GM12878 (cell line): ENCODE results near the gene SRGAP1. TPM values are rescaled to one million over a fixed set of nuclear protein-coding genes. Genes with fewer than 3 reads are reported as not detected.

Experiments used
- ATAC-seq: fragments of 200-7000 bp; cut with Tn5 transposase; 3 replicates; pipeline ENCODE4 v1.9.1; 2020; ENCODE audit warnings: mild to moderate bottlenecking, moderate library complexity
- BruUV-seq: library from RNA; stranded (reverse); fragments of 400-500 nt; replicated peaks from 2 replicates; lab custom pipeline; 2021; lab: Mats Ljungman, UMichigan
- CTCF ChIA-PET: fragments of 300-600 bp; sonication (Branson Sonifier 250); formaldehyde crosslinking; extraction: SDS; loops from one replicate; lab custom pipeline; 2021; ENCODE audit warnings: inconsistent platforms; lab: Yijun Ruan, JAX
- POLR2A ChIA-PET: fragments of 350-600 bp; formaldehyde crosslinking; extraction: SDS; loops from one replicate; lab custom pipeline; 2021; ENCODE audit warnings: inconsistent platforms; lab: Charles Lee
- RAD21 ChIA-PET: fragments of 300-600 bp; sonication (Branson Sonifier 250); formaldehyde crosslinking; loops from one replicate; lab custom pipeline; 2023; ENCODE audit warnings: antibody characterized with exemption; ENCODE audit not compliant: unreplicated experiment; lab: Charles Lee
- SMC1A ChIA-PET: fragments of 300-600 bp; sonication (Branson Sonifier 250); formaldehyde crosslinking; loops from one replicate; lab custom pipeline; 2023; ENCODE audit not compliant: unreplicated experiment, uncharacterized antibody; lab: Charles Lee
- DNase-seq: peaks from one replicate; pipeline ENCODE4 v3.0.0-alpha.2; 2011; ENCODE audit warnings: low read depth, low spot score
- FAIRE-seq: peaks from 3 replicates; lab custom pipeline; 2011; peaks lifted over from hg19 to GRCh38; lab: Jason Lieb, UNC
- H2AFZ ChIP-seq: 2 replicates; pipeline ENCODE4 v1.6.0; 2011; ENCODE audit warnings: low read depth, low read length, control low read depth; ENCODE audit not compliant: control insufficient read depth
- H3K27ac ChIP-seq: 2 replicates; pipeline ENCODE4 v1.5.1; 2011; ENCODE audit warnings: control low read depth; ENCODE audit not compliant: control insufficient read depth, insufficient read depth
- H3K27me3 ChIP-seq, 2 experiments: replicated peaks in 1 of 2; 2 replicates each; pipeline versions ENCODE4 v1.6.0 to v1.6.1; 2011; ENCODE audit warnings: low read length in 1 of 2; ENCODE audit not compliant: control insufficient read depth in 2 of 2, insufficient read depth in 2 of 2
- H3K36me3 ChIP-seq, 2 experiments: 2 replicates each; pipeline ENCODE4 v1.5.1; 2011; ENCODE audit warnings: low read length in 1 of 2; ENCODE audit not compliant: control insufficient read depth in 2 of 2, insufficient read depth in 2 of 2
- H3K4me1 ChIP-seq: 2 replicates; pipeline ENCODE4 v1.6.1; 2011; ENCODE audit warnings: mild to moderate bottlenecking, low read length, moderate library complexity, mixed read lengths; ENCODE audit not compliant: control insufficient read depth, insufficient read depth
- H3K4me2 ChIP-seq: 2 replicates; pipeline ENCODE4 v1.6.0; 2011; ENCODE audit warnings: control low read depth; ENCODE audit not compliant: control insufficient read depth, insufficient read depth
- H3K4me3 ChIP-seq: fragments of 200-600 bp; sonication (generic); 2 replicates; pipeline ENCODE4 v1.5.1; 2016
- H3K79me2 ChIP-seq: 2 replicates; pipeline ENCODE4 v1.6.0; 2011; ENCODE audit warnings: low read length; ENCODE audit not compliant: control insufficient read depth, insufficient read depth
- H3K9ac ChIP-seq: 2 replicates; pipeline ENCODE4 v1.8.0; 2011; ENCODE audit warnings: low read length, control low read depth, mixed read lengths; ENCODE audit not compliant: control insufficient read depth, insufficient read depth
- H3K9me3 ChIP-seq: replicated peaks from 3 replicates; pipeline ENCODE4 v1.5.1; 2011; ENCODE audit warnings: mild to moderate bottlenecking, low read length; ENCODE audit not compliant: control insufficient read depth, insufficient read depth
- H4K20me1 ChIP-seq: 2 replicates; pipeline ENCODE4 v1.6.0; 2011; ENCODE audit not compliant: control insufficient read depth, insufficient read depth
- E2F4 ChIP-seq: IDR thresholded peaks from 2 replicates; pipeline ENCODE4 v1.6.1; 2012; ENCODE audit warnings: low read depth, low read length, improper control_type of control experiment
- HDAC2 ChIP-seq: fragments of 200-600 bp; sonication (generic); IDR thresholded peaks from 2 replicates; pipeline ENCODE4 v1.6.1; 2017
- JUND ChIP-seq: IDR thresholded peaks from 2 replicates; pipeline ENCODE4 v1.6.1; 2012; ENCODE audit warnings: low read depth, mild to moderate bottlenecking, low read length, improper control_type of control experiment, moderate library complexity
- MEF2A ChIP-seq: IDR thresholded peaks from 2 replicates; pipeline ENCODE4 v1.6.1; 2011; ENCODE audit warnings: low read depth, mild to moderate bottlenecking, low read length, moderate library complexity; ENCODE audit not compliant: insufficient read depth
- MEF2B ChIP-seq: fragments of 450-650 bp; IDR thresholded peaks from 2 replicates; pipeline ENCODE4 v1.6.1; 2018; ENCODE audit warnings: mild to moderate bottlenecking, moderate library complexity; ENCODE audit not compliant: partially characterized antibody, poor library complexity, severe bottlenecking
- MTA3 ChIP-seq: IDR thresholded peaks from 2 replicates; pipeline ENCODE4 v1.6.1; 2012; ENCODE audit warnings: low read length, inconsistent platforms, borderline replicate concordance
- NR2C1 ChIP-seq: fragments of 450-650 bp; IDR thresholded peaks from 2 replicates; pipeline ENCODE4 v1.6.1; 2017; ENCODE audit warnings: antibody characterized with exemption, mild to moderate bottlenecking, moderate library complexity
- NR2F1 ChIP-seq: fragments of 450-650 bp; conservative IDR thresholded peaks from 2 replicates; pipeline ENCODE4 v1.6.1; 2017; ENCODE audit warnings: mild to moderate bottlenecking
- POLR2A ChIP-seq: IDR thresholded peaks from 2 replicates; pipeline ENCODE4 v1.6.1; 2011; ENCODE audit warnings: low read depth, mild to moderate bottlenecking, low read length
- RB1 ChIP-seq: fragments of 450-650 bp; formaldehyde crosslinking; IDR thresholded peaks from 2 replicates; pipeline ENCODE4 v1.6.1; 2017; ENCODE audit warnings: mild to moderate bottlenecking, borderline replicate concordance
- SREBF1 ChIP-seq: IDR thresholded peaks from 2 replicates; pipeline ENCODE4 v1.6.1; 2012; ENCODE audit warnings: mild to moderate bottlenecking, low read length
- STAT3 ChIP-seq: IDR thresholded peaks from 2 replicates; pipeline ENCODE4 v1.6.1; 2011; ENCODE audit warnings: low read depth, low read length, improper control_type of control experiment
- YY1 ChIP-seq: IDR thresholded peaks from 2 replicates; pipeline ENCODE4 v1.6.1; 2011; ENCODE audit warnings: low read depth, mild to moderate bottlenecking, low read length
- ZBTB33 ChIP-seq: fragments of 450-650 bp; IDR thresholded peaks from 2 replicates; pipeline ENCODE4 v1.6.1; 2017; ENCODE audit warnings: mild to moderate bottlenecking
- ZNF24 ChIP-seq: fragments of 450-650 bp; IDR thresholded peaks from 2 replicates; pipeline ENCODE4 v1.6.1; 2017; ENCODE audit warnings: antibody characterized with exemption, mild to moderate bottlenecking
- ZSCAN29 ChIP-seq: fragments of 450-650 bp; IDR thresholded peaks from 2 replicates; pipeline ENCODE4 v1.6.1; 2017; ENCODE audit warnings: mild to moderate bottlenecking, moderate library complexity
- WGBS: methylation state at CpG from one replicate; pipeline ENCODE4 v1.1.6; 2016; ENCODE audit warnings: low lambda C conversion rate; ENCODE audit not compliant: insufficient replicate concordance, insufficient coverage; ENCODE audit errors: missing lambda C conversion rate; 5-methylcytosine and 5-hydroxymethylcytosine counted together
- in situ Hi-C: fragments of 300-500 bp; cut with MboI; formaldehyde crosslinking; loops from 9 replicates; pipeline ENCODE4 v1.14.3; 2018; ENCODE audit warnings: mixed read lengths
- intact Hi-C: fragments of 100-400 bp; cut with micrococcal nuclease; formaldehyde crosslinking; loops from one replicate; pipeline ENCODE4 v1.14.2; 2022; ENCODE audit not compliant: unreplicated experiment
- polyA plus RNA-seq, 11 experiments: library from polyadenylated mRNA; depleted of rRNA in 4 of 11; unstranded in 6 of 11; stranded (reverse) in 5 of 11; fragments of >200 nt; fragmentation: Nextera tagmentation in 4 of 11; fragmentation: Illumina TruSeq in 1 of 11; extraction: Ambion mirVana in 4 of 11; extraction: Trizol in 1 of 11; gene quantifications; 1 replicate in 1 of 11; 2 replicates in 10 of 11; pipeline versions ENCODE4 v1.2.1 to v1.2.3, GENCODE V29; 2011 to 2016; ENCODE audit warnings: inconsistent platforms in 2 of 11, missing spikeins in 2 of 11, low read depth in 1 of 11
- total RNA-seq, 4 experiments: library from RNA; depleted of rRNA in 3 of 4; stranded (reverse); fragments of >200 nt in 3 of 4; fragmentation: Illumina TruSeq in 1 of 4; extraction: Trizol in 1 of 4; gene quantifications; 2 replicates each; pipeline versions ENCODE4 v1.2.1 to v1.2.3, GENCODE V29; 2013 to 2021

The SRGAP1 gene
- total and polyA plus RNA-seq, 10 of the 15 experiments (the other 5 are each of a cell fraction or from before 2014, with no cell fraction given): 0.16 to 0.85 (median 0.46) TPM

- H3K9me3 ChIP-seq: no peaks in the 10 kb centered on the region
- no peak for TF ChIP-seq ZBTB33
- TF ChIP-seq ZNF24: no peak
- no peak for TF ChIP-seq MTA3
- TF ChIP-seq ZSCAN29: no peak
- no peak for TF ChIP-seq NR2C1
- TF ChIP-seq RB1: no peak
- TF ChIP-seq E2F4: no peak
- TF ChIP-seq SREBF1: no peak
- no peak for TF ChIP-seq YY1
- TF ChIP-seq STAT3: no peak
- TF ChIP-seq NR2F1: no peak
- no peak for TF ChIP-seq MEF2B
- TF ChIP-seq JUND: no peak
- no peak for TF ChIP-seq POLR2A
- no peak for TF ChIP-seq MEF2A
- TF ChIP-seq HDAC2: no peak
- TF ChIP-seq, all 136 proteins: peak for 0
- H2AFZ ChIP-seq: no peak overlapping the region
- H3K27ac ChIP-seq: no peak overlapping the region
- RAD21 ChIA-PET: no interaction called here
- ATAC-seq (no peak), DNase-seq (no peak), FAIRE-seq (no peak)
- H3K27me3 ChIP-seq: no peaks in the 10 kb centered on the region
- SMC1A ChIA-PET: no interaction called here
- no peak overlapping the region for H3K4me2 ChIP-seq
- POLR2A ChIA-PET: no interaction called here
- H3K36me3 ChIP-seq: no peaks in the 10 kb centered on the region
- in situ Hi-C loops: no loop called here
- CTCF ChIA-PET: no interaction called here
- no peaks in the 10 kb centered on the region for H4K20me1 ChIP-seq
- WGBS: 65% methylated on average over 2 of the region's 2 CpGs
- peaks cover 2% of the 10 kb centered on the region; the same call in 1 of the 2 replicates for H3K4me1 ChIP-seq
- intact Hi-C loops: no loop called here
- no peaks in the 10 kb centered on the region for H3K79me2 ChIP-seq
- no peak overlapping the region for H3K4me3 ChIP-seq
- no TSS peak for BruUV-seq
- H3K9ac ChIP-seq: no peak overlapping the region
Measured at GRCh38 chr12:64187794-64188193, 343.3 kb downstream of the SRGAP1 start.
